ENCODE measurements around the gene SLC37A1. TPM values are rescaled to one million over a fixed set of nuclear protein-coding genes. Genes with fewer than 3 reads are reported as not detected.

The SLC37A1 gene
- total RNA-seq, 1 experiment from 2014 or later = 15.0 TPM

GRCh38 chr21:42621819-42622177 is 108.1 kb downstream of the SLC37A1 start:
- ChIA-PET RAD21 (ENCODE audit: low non-redundant PET in 1 of 2, low total read pairs in 2 of 2, uncharacterized antibody in 2 of 2, unreplicated experiment in 2 of 2) (no interaction called here), POLR2A (no interaction called here), CTCF (no interaction called here)
- Histone ChIP-seq H3K36me3 (ENCODE audit: control insufficient read depth in 1 of 2, insufficient read depth in 2 of 2, low read length in 2 of 2) (no peaks in the 10 kb centered on the region), H3K27ac (ENCODE audit: low read depth, low read length) (no peak overlapping the region), H3K4me1 (ENCODE audit: control insufficient read depth in 1 of 2, insufficient read depth in 2 of 2, low read length in 2 of 2) (no peaks in the 10 kb centered on the region), H3K79me2 (ENCODE audit: insufficient read depth, low read length) (no peaks in the 10 kb centered on the region), H3K4me2 (ENCODE audit: low read length) (no peak overlapping the region), H3K9ac (ENCODE audit: low read length) (no peak overlapping the region), H3K9me2 (ENCODE audit: insufficient read depth) (no peaks in the 10 kb centered on the region), H2AFZ (ENCODE audit: low read depth, low read length, poor library complexity, severe bottlenecking) (no peak overlapping the region), H3K27me3 (ENCODE audit: insufficient read depth, low read length) (peaks cover 3% of the 10 kb centered on the region; the same call in 1 of the 2 replicates), H3K9me3 (ENCODE audit: control insufficient read depth in 1 of 2, insufficient read depth in 1 of 2, low read depth in 1 of 2, low read length in 2 of 2) (no peaks in the 10 kb centered on the region), H4K20me1 (ENCODE audit: insufficient read depth) (no peaks in the 10 kb centered on the region), H3K4me3 (replicated peaks in 1 of 2; ENCODE audit: low read depth in 1 of 2, low read length in 2 of 2) (no peak overlapping the region)
- intact Hi-C loops (cut with micrococcal nuclease) = no loop called here
- no TSS peak for BruUV-seq (replicated peaks)
- DNase-seq (ENCODE audit: low read depth, low spot score) = no peak
- TF ChIP-seq TCF7L2 (IDR thresholded peaks at IDR 0.05; ENCODE audit: borderline replicate concordance, extremely low read depth, insufficient read depth, insufficient read length) (no peak), RAD21 (IDR thresholded peaks at IDR 0.05; ENCODE audit: low read depth) (no peak), POLR2A (IDR thresholded peaks at IDR 0.05; ENCODE audit: borderline replicate concordance, extremely low read depth, insufficient read depth, insufficient read length) (no peak), EZH2phosphoT487 (IDR thresholded peaks at IDR 0.05; ENCODE audit: borderline replicate concordance) (no peak), EZH2 (IDR thresholded peaks at IDR 0.05) (no peak), JUND (IDR thresholded peaks at IDR 0.05) (no peak), ZFX (IDR thresholded peaks at IDR 0.05) (no peak), SIN3A (IDR thresholded peaks at IDR 0.05; ENCODE audit: low read depth) (no peak), YY1 (IDR thresholded peaks at IDR 0.05; ENCODE audit: extremely low read depth, insufficient replicate concordance, low read depth, low read length) (no peak), ZNF274 (IDR thresholded peaks at IDR 0.05; ENCODE audit: low read depth, low read length) (no peak), ELF1 (IDR thresholded peaks at IDR 0.05; ENCODE audit: borderline replicate concordance, low read depth) (no peak), FOSL1 (IDR thresholded peaks at IDR 0.05; ENCODE audit: low read depth) (no peak)
- TF ChIP-seq, protein P1, sequence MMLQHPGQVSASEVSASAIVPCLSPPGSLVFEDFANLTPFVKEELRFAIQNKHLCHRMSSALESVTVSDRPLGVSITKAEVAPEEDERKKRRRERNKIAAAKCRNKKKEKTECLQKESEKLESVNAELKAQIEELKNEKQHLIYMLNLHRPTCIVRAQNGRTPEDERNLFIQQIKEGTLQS (IDR thresholded peaks at IDR 0.05) = no peak
- no peak for ATAC-seq

DNA sequence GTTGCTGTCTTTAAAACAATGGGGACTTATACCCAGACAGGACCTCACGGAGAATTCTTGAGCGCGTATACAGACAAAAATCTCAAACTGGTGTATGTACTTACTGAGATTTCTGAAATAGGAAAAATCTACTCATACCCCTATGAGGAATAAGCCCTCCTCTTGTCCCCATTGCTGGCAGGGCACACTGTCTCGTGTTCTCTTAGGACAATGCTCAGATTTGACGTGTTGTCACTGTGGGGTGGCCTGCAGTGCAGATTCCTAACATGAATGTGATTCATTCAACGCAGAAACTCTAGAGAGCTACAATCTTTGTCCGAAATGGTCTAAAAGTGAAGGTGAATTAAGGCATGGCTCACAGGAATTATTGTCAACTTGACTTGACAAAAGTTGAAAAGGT is 108.6 kb downstream of the SLC37A1 start:
- ATAC-seq (no peak), DNase-seq (ENCODE audit: low read depth, low spot score) (no peak)
- no peaks in the 10 kb centered on the region for H3K36me3 ChIP-seq (ENCODE audit: control insufficient read depth in 1 of 2, insufficient read depth in 2 of 2, low read length in 2 of 2)
- no peak overlapping the region for H3K9ac ChIP-seq (ENCODE audit: low read length)
- no peak overlapping the region for H3K4me2 ChIP-seq (ENCODE audit: low read length)
- no peak overlapping the region for H3K4me3 ChIP-seq (replicated peaks in 1 of 2; ENCODE audit: low read depth in 1 of 2, low read length in 2 of 2)
- intact Hi-C loops (cut with micrococcal nuclease) = no loop called here
- H3K4me1 ChIP-seq (ENCODE audit: control insufficient read depth in 1 of 2, insufficient read depth in 2 of 2, low read length in 2 of 2) = no peaks in the 10 kb centered on the region
- TF ChIP-seq EGR1 (IDR thresholded peaks at IDR 0.05; ENCODE audit: low read depth) = no peak
- TF ChIP-seq, protein P2, sequence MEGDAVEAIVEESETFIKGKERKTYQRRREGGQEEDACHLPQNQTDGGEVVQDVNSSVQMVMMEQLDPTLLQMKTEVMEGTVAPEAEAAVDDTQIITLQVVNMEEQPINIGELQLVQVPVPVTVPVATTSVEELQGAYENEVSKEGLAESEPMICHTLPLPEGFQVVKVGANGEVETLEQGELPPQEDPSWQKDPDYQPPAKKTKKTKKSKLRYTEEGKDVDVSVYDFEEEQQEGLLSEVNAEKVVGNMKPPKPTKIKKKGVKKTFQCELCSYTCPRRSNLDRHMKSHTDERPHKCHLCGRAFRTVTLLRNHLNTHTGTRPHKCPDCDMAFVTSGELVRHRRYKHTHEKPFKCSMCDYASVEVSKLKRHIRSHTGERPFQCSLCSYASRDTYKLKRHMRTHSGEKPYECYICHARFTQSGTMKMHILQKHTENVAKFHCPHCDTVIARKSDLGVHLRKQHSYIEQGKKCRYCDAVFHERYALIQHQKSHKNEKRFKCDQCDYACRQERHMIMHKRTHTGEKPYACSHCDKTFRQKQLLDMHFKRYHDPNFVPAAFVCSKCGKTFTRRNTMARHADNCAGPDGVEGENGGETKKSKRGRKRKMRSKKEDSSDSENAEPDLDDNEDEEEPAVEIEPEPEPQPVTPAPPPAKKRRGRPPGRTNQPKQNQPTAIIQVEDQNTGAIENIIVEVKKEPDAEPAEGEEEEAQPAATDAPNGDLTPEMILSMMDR (IDR thresholded peaks at IDR 0.05 in 2 of 3, conservative IDR thresholded peaks at IDR 0.05 in 1 of 3; ENCODE audit: borderline replicate concordance in 1 of 3, insufficient read depth in 1 of 3, low read depth in 2 of 3, low read length in 2 of 3) = no peak
- TF ChIP-seq YY1 (IDR thresholded peaks at IDR 0.05; ENCODE audit: extremely low read depth, insufficient replicate concordance, low read depth, low read length) = no peak
- TF ChIP-seq SP1 (IDR thresholded peaks at IDR 0.05; ENCODE audit: low read depth) = no peak
- RAD21 ChIA-PET (ENCODE audit: low non-redundant PET in 1 of 2, low total read pairs in 2 of 2, uncharacterized antibody in 2 of 2, unreplicated experiment in 2 of 2) = no interaction called here
- POLR2A ChIA-PET = no interaction called here
- no peak overlapping the region for H2AFZ ChIP-seq (ENCODE audit: low read depth, low read length, poor library complexity, severe bottlenecking)
- CTCF ChIA-PET = no interaction called here
- H3K9me2 ChIP-seq (ENCODE audit: insufficient read depth) = no peaks in the 10 kb centered on the region
- H3K79me2 ChIP-seq (ENCODE audit: insufficient read depth, low read length) = no peaks in the 10 kb centered on the region
- peaks cover 3% of the 10 kb centered on the region; the same call in 1 of the 2 replicates for H3K27me3 ChIP-seq (ENCODE audit: insufficient read depth, low read length)
- no TSS peak for BruUV-seq (replicated peaks)
- H3K27ac ChIP-seq (ENCODE audit: low read depth, low read length) = no peak overlapping the region
- no peaks in the 10 kb centered on the region for H4K20me1 ChIP-seq (ENCODE audit: insufficient read depth)
- no peaks in the 10 kb centered on the region for H3K9me3 ChIP-seq (ENCODE audit: control insufficient read depth in 1 of 2, insufficient read depth in 1 of 2, low read depth in 1 of 2, low read length in 2 of 2)

Measured in HCT116 (cell line).